OCI-M2 (cell line): ENCODE results near the gene UMODL1.
"Not testable (repeated sequence)": the region's sequence is repeated elsewhere in the genome, so short reads cannot be mapped to it uniquely, and the experiment has no call there.

Source experiments
- DNase-seq: peaks from one replicate; lab custom pipeline; 2025; ENCODE audit not compliant: unreplicated experiment; lab: John Stamatoyannopoulos, UW

UMODL1 gene

DNA sequence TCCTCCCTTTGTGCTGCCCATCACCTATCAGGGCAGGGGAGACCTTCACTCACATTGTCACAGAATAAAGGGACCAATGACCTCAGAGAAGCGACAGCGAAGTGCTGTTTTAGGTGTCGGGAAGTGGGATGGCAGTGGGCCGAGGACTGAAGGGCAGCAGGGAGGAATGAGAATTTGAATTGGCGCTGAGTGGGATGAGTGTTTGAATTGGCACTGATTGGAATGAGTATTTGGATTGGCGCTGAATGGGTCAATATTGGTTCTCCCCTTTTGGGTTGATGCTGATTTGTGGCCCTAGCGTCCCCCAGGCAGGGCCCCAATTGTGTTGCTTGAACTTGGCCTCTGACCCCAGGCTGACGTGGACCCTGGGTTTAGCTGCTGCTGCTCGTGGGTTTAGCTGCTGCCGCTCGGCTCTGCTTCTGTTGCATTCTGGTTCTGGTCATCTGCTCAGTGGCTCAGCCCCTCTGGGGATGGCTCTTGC lies 12.4 kb upstream of the UMODL1 start:
- no peak for DNase-seq

DNA sequence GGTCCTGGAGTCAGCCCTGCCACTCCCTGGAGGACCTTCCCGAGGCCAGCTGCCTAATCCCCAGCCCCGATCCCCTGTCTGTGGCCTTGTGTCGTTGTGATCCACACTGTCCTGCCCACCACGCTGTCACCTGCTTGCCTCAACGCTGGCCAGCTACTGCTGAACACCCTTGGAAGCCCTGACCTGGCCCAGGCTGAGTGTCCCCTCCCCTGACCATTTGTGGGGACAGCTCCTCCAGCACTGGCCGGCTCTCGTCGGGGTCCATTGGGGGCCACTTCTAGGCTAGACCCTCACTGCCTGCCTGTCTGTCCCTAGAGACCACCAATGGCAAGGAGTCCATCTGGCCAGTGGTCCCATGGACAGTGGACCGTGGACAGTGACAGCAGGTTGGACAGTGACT lies 12.0 kb upstream of the UMODL1 start:
- DNase-seq, result no peak

DNA sequence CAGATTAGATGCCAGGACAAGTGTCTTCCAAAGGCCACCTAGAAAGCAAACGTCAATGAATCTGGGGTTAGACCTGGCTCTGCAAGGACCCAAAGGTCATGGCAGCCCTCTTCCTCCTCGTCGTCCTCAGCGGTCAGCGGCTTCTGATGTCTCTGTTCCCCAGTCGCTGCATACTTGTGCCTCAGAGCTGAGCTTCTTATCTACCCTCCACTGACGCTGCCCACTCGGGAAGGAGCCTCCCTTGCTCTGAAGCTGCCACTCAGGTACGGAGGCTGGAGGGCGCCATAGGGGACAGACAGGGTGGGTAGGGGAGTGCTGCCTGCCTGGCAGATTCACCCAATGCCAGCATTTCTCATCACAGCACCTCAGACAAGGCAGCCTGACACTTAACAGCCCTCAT lies 11.4 kb upstream of the UMODL1 start:
- DNase-seq, result no peak

DNA sequence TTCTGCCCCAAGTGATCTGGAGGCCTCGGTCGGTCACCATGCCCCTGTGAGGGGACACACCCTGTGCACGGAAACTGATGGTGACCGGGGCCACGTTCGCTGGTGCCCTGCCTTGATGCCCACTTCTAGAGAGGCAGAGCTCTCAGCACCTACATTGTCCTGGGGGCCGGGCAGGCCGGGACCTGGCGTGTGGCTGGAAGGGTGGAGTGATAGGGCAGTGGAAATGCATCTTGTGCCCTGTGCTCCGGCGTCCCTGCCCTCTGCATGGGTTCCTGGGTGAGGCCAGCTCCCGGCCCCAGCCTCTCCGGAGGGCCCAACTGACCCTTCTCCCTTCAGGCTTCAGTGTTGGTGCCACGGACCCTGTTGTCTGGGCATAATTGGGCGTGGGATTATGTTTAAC lies 11.0 kb upstream of the UMODL1 start:
- no peak for DNase-seq

DNA sequence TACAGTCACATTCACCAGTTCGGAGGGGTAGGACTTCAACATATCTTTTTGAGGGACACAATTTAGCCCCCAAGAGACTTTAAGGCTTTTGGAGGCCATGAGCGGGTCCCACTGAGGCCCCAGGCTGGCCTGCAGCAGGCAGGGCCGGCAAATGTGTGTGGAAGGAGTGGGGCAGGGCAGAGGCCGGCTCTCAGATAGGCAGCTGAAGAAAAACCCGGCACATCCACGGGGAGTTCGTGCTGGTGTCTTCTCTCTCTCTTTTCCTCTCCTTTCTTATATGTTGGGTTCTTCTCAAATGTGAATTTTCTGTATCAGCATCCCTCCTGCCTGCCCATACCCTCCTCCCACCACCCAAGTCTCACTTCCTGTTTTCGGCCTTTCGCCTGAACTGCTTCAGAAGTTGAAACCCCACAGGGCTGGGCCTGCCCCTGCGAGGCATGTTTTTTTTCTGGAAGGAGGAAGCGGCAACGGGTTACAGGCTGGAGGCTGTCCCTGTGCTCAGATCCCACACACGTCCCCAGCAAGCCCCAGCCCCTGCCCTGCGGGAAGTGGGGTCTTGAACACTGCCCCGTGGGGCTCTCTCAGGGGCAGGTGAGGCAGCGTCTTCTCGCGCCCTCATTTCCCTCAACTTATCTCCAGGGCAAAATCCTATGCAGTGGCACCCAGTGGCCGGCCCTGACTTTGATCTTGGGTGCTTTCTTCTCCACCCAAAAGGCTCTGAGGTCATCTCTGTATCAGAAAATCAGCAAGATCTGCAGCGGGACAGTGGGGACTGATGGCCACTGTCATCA lies 9.7 kb upstream of the UMODL1 start:
- peak; percentile 48 for DNase-seq

DNA sequence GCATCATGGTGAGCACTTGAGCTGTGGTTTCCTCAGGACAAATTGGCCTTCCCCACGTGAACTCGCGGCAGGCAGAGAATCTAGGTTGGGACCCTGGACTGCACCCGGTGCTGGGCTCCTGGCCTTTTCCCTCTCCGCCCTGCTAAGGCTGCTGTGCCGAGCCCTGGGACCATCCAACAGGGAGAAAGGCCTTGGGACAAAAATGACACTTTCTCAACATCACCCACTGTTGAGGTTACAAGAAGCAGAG lies 9.2 kb upstream of the UMODL1 start:
- no peak for DNase-seq

DNA sequence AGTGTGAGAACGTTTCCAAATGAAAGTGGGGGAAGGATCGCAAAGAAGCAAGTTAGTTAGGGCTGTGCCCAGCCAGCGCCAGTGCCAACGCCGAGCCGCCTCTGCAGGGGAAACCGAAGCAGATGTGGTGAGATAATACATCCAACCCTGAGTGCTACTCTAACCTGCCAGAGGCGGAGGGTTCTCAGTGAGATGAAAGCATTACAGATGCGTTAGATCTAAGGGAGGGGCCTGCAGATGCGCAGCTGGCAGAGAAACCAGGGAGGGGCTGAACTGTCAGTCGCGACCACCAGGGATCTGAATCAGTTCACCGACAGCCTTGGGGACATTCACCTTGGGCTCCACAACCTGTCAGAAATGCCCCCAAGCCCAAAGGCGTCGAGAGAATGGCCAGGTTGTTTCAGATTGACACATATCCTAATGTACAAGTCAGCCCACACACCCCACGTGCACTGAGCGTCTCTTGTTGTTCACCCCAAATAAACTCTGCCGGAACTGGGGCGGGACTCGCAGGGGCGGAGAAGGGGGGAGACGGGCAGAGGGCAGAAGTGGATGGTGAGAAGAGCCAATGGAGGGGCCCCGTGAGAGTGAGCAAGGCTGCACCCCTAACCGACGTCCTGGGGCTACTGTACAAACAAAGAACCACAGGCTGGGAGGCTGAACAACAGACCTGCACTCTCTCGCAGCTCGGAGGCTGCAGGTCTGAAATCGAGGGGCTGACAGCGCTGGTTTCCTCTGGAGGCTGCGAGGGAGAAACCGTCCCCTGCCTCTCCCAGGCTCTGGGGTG lies 8.7 kb upstream of the UMODL1 start:
- DNase-seq, result no peak

DNA sequence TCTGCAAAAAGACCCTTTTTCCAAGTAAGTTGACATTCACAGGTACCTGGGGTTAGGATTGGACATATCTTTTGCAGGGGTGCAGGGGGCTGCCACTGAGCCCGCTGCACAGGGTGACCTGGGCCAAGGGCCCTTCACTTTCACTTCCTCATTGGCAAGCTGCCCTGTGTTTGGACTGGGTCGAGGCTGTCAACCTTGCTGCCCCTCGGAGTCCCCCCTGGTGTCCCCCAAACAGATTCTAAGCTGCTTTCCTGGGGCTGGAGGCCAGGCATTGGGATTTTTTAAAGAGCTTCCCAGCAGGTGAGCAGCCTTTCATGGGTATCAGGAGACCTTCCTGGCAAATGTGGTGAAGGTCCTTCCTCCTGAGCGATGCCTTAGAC lies 7.9 kb upstream of the UMODL1 start:
- no peak for DNase-seq

DNA sequence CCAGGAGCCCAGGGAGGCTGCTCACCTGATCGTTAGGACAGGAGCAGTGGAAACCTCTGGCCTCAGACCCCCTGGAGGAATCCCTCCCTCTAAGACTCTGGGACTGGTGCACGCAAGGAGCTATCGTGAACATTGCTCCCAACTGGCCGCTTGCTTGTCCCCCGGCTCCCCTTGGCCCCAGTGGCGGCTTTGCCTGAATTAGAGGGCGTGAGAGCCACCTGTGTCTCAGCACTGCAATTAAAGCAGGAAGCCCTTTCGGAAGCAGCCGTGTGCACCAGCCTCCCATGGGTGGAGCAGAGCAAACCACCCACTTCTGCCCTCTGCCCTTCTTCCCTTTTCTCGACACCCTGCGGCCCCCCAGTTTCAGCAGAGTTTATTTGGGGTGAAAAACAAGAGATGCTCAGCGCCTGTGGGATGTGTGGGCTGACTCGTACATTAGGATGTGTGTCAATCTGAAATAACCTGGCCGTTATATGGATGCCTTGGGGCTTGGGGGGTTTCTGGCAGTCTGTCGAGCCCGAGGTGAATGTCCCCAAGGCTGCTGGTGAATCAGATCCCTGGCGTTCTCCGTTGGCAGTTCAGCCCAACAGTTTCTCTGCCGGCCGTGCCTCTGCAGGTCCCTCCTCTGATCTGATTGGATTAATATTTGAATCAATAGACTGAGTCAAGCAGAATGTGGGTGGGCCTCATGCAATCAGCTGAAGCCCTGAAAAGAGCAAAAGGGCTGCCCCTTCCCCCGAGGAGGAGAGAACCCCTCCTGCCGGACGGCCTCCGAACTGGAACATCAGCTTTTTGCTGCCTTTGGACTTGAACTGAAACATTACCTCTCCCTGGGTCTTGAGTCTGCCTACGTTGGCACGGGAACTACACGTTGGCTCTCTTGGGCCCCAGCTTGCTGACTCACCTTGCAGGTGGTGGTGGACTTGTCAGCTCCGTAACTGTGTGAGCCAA lies 7.3 kb upstream of the UMODL1 start:
- DNase-seq, result no peak

DNA sequence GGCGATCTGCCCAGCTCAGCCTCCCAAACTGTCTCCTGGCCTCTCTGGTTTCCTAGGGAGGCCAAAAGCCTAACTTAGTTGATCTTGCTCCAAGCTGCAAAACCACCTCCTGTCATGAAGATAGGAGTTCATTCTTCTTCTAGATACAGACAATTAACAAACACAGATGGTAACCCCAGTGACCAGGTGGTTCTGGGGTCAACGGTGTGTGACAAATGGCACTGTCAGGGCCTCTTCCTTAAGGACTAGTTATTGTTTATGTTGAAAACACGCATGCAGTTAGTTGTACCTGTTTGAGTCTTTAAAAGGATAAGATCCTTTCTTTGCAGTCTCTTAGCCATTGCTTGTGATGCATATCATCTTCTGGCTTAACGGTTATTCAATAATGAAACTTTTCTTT lies 4.6 kb upstream of the UMODL1 start:
- DNase-seq, result no peak

DNA sequence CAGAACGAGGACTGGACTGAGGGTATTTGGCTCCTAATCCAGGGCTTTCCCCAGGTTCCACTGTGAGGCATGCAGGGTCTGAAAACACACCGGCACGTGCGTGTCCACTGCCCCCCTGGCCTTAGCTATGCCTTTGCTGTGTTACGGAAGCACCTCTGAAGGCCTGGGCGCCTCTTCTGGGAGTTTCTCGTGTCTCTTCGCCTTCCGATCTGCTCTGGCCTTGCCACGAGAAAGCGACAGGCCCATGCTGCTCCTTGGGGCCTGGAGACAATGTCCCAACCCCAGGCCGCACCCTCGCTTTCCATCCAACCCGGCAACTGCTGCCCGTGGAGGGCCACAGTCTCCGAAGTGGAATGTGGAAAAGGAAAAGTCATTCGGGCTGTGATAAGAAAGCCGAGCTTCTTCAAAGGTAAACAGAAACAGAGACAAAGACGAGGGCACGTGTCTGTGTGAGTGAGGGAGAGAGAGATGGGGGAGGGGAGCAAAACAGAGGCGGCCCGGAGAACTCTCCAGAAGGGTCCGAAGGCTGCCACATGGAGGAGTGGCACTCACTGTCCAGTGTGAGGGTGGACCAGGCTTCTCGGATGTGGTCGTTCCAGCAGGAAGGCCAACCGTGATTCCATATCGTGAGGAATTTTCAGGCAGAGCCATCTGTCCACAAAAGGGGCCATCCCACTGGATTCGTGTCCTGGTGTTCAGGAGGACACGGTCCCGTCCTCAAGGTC lies 3.4 kb upstream of the UMODL1 start:
- DNase-seq, result no peak

DNA sequence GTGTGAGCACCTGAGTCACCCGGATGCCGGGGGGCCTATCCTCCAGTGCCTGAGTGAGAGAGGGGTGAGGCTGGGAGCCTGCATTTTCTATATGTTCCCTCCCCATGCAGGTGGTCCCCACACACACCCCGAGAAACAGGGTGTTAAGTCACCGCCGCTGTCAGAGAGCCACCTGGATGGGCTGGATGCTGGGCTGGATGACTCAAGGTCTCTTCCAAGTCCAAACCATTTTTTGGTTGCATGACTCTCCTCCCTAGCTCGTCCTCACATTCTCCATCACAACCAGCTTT lies 2.9 kb upstream of the UMODL1 start:
- DNase-seq, result no peak

DNA sequence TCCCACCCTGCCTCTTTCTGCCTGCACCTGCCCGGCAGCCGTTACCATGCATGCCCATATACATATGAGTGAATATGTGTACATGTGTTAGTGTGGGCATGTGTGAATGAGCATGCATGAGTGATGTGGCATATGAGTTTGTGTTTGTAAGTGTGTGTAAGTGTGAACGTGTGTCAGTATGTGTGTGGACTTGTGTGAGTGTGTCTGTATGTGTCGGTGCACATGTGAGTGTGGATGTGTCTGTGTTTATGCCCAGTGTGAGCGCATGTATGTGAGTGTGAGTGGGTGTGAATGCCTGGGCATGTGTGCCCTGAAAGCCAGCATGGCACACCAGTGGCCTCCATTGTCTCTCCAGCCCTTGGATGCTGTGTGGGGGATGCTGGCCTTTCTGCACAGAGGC lies 2.5 kb upstream of the UMODL1 start:
- DNase-seq, result no peak

DNA sequence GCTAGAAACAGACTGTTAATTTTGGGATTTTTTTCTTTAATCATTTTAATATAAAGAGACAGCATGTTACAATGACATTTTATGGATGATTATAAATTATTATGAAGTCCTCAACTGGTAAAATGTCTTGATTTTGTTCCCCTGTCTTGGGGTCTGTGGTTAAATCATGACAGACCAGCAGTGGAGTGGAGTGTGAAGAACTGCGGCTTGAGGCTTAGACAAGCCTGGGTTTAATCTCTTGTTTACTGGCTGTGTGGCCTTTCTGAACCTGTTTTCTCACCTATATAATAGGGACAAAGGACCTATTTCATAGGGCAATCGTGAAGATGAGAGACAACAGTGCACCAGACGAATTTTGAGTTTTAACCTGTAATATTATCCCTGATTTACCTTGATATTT lies 1.8 kb upstream of the UMODL1 start:
- DNase-seq, result no peak

DNA sequence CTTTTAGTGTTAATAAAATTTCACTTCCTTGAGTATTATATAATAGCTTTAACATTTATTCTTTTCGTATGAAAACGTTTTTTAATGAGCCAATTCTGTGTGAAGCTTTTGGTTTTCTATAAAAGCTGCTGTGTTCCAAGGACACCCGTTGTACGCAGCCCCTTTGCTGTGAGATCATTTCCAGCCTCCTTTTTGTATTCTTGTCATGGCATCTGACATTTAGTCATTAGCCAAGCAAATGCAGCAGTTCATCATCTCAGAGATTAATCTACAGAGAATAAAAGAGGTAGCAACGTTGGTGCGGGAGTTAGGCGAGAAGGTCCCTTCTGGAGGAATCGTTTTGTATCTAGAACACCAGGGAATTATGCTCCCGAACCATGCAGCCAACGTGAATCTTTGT lies 1.3 kb upstream of the UMODL1 start:
- no peak for DNase-seq

DNA sequence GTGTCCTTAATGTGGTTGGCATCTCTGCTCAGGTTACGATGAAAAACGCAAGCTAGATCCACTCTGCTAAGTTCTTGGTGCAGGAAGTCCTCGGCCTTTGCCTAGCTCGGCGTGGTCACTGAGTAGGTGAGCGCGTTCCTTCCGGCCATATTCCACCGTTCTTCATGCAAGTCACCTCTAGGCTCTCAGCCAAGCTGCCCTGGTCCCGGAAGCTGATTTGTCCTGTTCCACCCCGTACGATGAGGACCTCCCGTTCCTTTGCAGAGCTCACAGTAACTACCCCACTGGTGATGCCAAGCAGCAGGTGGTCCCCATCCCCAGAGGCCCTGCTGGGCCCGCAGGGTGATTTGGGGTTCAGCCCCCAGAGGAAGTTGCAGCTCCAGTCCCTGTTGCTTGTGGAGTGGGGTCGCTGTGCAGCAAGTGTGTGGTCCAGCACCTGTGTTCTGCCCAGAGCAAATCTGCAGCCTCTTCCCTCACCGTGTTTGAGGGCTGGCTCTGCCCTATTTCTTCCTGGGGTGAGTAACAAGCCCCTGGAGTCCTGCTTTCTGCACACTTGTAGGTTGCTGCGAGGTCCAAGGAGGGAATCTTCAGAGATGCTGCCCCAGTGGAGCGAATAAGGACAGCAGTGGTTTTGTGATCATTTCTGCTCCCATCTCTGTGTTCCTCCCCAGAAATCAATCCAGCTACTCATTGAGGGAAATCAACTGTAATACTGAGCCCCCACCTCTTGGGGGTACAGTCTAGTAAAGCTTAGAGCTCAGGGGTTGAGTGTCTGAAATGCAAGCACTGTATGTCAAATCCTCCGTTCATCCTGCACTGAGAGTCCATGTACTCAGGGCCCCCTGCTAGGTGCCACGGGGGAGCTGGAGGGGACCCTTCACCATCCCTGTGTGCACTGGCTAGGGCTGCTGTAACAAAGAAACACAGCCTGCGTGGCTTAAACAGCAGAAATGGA lies 2.3 kb downstream of the UMODL1 start:
- DNase-seq, result no peak

DNA sequence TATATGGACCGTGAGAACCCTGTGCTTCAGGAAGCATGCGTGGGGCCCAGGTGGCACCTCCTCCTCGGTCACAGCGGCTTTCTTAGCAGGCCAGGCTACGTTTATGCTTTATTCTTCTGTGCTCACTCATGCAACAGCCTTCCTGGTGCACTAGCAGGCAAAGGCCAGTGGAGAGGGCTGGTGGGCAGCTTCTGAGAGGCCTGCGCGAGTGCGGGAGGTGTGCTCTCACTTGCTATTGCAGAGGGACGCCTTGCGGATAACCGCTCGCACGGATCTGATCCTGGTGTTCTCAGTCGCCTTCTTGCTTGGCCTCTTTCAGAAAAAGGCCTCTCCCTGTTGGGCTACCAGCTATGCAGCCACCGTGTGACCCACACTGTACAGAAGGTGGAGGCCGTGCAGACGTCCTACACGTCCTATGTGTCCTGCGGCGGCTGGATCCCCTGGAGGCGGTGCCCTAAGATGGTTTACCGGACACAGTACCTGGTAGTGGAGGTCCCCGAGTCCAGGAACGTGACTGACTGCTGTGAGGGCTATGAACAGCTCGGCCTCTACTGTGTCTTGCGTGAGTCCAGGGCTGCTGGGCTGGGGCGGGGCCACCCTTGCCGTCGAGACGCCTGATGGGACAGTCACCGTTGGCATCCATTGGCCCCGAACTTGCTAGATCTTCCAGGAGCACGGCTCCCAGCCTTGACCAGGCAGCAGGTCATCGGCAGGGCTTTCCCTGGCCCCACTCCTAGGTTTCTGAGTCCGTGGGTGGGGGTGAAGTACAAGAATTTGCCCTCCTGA lies 4.8 kb downstream of the UMODL1 start:
- DNase-seq, result no peak

DNA sequence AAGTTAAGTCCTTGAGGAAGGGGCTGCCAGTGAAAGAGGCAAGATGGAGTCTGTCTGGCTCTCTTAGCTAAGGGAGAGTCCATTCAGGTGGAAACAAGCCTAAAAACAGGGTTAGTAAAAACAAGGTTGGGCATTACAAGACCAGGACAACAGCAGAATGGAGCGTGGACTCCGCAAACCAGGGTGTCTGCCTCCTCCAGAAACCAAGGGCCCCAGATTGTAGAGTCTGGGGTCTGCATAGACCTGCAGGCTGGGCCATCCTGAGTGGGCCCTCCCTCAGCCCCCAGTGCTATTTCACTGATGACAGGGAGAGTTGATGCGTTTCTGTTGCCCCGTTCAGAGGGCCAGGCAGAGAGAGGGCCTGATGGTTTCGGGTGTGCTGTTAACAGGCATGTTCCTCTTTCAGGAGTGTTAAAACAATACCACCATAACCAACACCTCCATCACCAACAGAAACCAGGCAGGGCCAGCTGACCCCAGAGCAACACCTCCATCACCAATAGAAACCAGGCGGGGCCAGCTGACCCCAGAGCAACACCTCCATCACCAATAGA lies 6.6 kb downstream of the UMODL1 start:
- not testable (repeated sequence) for DNase-seq
